ENCODE measurements around the gene ACADSB.

Gene ACADSB

GRCh38 chr10:123008355-123009104 is at the start of gene ACADSB, which contains the start of gene IKZF5:
ACADSB (plus strand) TSS chr10:123009006; CDS start chr10:123009030, 24 bp downstream.
IKZF5 (minus strand) TSS chr10:123008795; CDS start chr10:122998625, 10,170 bp downstream.
- peak; percentile 93 for DNase-seq (ENCODE audit: low read depth, low spot score)

- DNase-seq (ENCODE audit: low read depth, low spot score): no peak
Observed at GRCh38 chr10:122962405-122962804, 46.4 kb upstream of the ACADSB start.

GRCh38 chr10:122966879-122967278 is 41.9 kb upstream of the ACADSB start:
- no peak for DNase-seq (ENCODE audit: low read depth, low spot score)

DNA sequence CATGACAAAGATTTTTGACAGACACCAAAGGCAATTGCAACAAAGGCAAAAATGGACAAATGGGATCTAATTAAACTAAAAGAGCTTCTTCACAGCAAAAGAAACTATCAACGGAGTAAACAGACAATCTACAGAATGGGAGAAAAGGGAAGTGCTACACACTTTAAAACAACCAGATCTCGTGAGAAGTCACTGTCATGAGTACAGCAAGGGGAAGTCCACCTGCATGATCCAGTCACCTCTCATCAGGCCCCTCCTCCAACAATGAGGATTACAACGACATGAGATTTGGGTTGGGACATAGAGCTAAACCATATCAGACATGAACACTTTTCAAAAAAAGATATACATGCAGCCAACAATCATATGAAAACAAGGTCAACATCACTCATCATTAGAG is 40.1 kb upstream of the ACADSB start:
- DNase-seq (ENCODE audit: low read depth, low spot score): no peak

GRCh38 chr10:122974023-122974422 is 34.8 kb upstream of the ACADSB start:
- DNase-seq (ENCODE audit: low read depth, low spot score): no peak

- DNase-seq (ENCODE audit: low read depth, low spot score): no peak
Observed at GRCh38 chr10:122974543-122975064, 34.2 kb upstream of the ACADSB start.

DNA sequence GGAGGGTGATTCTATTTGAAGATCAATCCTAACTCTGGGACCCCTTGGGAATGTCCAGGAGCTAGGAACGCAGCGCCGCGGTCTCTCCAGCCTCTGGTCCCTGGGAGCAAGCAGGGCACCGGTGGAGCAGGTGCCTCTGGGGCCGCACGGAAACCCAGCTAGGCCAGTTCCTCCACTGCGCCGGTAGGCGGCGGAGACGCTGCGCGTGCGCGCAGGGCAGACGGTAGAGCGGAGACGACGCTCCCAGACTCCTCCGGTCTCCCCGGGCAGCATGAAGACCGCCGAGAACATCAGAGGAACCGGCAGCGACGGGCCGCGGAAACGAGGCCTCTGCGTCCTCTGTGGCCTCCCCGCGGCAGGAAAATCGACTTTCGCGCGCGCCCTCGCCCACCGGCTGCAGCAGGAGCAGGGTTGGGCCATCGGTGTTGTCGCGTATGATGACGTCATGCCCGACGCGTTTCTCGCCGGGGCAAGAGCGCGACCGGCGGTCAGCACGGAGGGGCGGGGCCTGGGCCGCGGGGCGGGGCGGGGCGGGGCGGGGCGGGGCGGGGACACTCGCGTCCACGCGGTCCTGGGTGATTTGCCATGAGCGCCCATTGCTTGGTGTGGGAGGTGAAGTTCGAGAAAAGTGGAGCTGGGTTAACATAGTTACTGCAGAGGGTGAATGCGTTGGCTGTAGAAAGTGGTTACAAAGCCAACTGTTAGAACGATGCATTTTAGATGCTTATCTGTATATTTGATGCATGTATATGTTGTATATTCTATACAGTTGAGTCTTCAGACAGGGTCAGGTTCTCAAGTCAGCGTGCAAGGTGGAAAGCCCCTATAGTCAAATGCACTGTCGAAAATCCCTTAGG is 28.4 kb upstream of the ACADSB start, which contains the start of gene PSTK:
PSTK (plus strand) TSS at position 193 of the 857 bp plus-strand sequence; CDS start at position 272, 79 bp downstream.
- peak; percentile 96 for DNase-seq (ENCODE audit: low read depth, low spot score)

GRCh38 chr10:122981066-122981464 is 27.7 kb upstream of the ACADSB start:
- peak; percentile 16 for DNase-seq (ENCODE audit: low read depth, low spot score)

- no peak for DNase-seq (ENCODE audit: low read depth, low spot score)
Observed at GRCh38 chr10:122983898-122984297, 24.9 kb upstream of the ACADSB start.

DNA sequence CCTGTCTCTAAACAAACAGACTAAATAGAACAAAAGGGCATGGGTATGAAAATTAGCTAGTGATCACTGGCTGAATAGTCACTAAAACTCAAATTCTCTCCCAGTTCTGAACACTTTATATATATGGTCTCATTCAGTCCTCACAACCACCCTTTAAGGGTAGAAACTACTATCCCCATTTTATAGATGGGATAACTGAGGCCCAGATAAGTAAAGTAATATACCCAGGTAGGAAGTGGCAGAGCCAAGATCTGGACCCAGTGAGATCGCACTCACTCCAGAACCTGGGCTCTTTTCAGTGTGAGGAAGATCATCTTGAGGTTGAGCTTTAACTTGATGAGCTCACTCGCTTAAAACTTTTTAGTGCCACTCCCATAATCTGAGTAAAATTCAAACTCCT is 24.1 kb upstream of the ACADSB start:
- DNase-seq (ENCODE audit: low read depth, low spot score): no peak

DNA sequence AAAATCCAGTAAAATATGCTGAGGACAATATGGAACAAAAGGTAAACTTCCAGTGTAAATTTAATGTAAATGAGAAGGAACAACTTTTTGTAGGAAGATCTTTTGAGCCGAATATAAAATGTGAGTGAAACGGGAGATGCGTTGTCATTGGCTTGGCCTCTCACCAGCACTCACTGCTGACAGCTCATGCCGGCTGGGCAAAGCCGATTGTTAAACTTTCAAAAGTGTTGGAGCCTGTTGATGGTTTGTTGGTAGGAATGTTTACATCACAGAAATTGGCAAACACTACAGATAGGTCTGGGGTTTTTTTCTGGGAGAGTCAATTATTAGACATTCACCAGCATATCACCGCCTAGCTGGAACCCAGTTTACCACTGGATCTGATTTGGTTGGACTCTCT is 22.5 kb upstream of the ACADSB start:
- no peak for DNase-seq (ENCODE audit: low read depth, low spot score)

- no peak for DNase-seq (ENCODE audit: low read depth, low spot score)
Observed at GRCh38 chr10:122988501-122988900, 20.3 kb upstream of the ACADSB start.

- DNase-seq (ENCODE audit: low read depth, low spot score): no peak
Observed at GRCh38 chr10:122990278-122990677, 18.5 kb upstream of the ACADSB start.

- DNase-seq (ENCODE audit: low read depth, low spot score): no peak
Observed at GRCh38 chr10:122992031-122992585, 16.7 kb upstream of the ACADSB start.

DNA sequence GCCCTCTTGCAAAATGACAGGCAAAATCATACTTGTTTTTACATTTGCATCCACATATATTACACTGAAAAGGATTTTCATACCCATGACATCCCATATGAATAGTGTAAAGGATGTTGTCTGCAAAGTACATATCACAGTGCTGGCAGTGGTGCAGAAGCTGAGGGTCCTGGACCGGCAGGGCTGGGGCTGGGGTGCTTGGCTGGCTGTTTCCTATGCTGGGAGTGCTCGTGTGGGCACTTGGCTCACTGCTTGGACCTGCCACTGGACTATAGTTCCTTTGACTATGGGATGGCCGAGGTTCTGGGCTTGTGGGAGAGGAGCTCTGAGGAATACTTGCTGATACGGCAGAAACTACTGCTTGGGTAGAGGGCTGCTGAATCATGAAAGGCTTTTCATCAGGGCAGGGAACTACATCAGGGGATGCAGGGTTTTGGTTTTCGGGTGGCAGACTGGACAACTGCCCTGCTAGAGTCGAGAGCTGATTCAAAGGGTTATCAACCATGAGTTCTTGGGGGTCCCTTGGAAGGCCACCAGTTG is 14.9 kb upstream of the ACADSB start:
- DNase-seq (ENCODE audit: low read depth, low spot score): no peak

DNA sequence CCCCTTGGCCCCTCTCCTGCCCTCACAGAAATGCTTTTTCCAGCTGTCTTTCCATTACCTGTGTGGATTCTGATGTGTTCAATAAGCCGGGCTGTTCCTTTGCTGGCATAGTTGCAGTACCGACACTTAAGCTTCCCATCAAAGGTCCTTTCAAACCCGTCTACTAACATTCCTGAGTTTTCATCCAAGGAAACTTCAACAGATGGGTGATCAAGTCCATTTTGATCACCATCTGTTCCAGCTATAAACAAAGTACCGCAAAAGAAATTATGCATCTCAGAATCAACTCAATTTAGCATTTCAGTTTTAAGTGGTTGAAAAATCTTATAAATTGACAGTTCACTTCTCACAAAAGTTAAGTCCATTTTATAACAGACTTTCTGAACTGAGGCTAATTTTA is 12.9 kb upstream of the ACADSB start:
- DNase-seq (ENCODE audit: low read depth, low spot score): no peak

GRCh38 chr10:122997864-122998263 is 10.9 kb upstream of the ACADSB start:
- no peak for DNase-seq (ENCODE audit: low read depth, low spot score)

- DNase-seq (ENCODE audit: low read depth, low spot score): no peak
Observed at GRCh38 chr10:122998360-122998917, 10.4 kb upstream of the ACADSB start.

DNA sequence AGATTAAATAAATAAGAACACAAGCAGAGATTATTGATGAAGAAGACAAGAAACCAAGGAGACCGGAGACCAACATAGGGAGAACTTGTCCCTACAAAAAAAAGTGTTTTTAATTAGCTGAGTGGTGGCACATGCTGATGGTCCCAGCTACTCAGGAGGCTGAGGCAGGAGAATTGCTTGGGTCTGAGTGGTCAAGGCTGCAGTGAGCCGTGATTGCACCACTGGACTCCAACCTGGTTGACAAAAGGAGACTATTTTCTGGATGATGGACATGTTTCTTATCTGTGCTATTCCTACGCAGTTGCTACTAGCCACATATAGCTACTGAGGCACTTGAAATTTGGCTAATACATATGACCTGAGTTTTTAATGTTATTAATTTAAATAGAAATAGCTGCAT is 9.9 kb upstream of the ACADSB start:
- DNase-seq (ENCODE audit: low read depth, low spot score): no peak

DNA sequence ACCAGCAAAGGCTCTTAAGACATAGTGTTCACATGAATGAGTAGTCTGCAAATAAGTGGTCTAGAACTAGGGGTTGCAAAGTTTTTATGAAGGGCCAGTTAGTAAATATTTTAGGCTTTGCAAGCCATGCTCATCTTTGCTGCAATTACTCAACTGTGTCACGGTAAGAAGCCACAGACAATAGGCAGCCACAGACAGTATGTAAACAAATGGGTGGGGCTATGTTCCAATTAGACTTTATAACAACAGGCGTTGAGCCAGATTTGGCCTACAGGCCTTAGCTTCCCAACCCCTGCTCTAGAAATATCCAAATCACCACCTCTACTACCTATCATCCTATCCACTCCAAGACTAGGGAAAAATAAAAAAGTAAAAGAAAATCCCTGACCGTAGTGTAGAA is 9.5 kb upstream of the ACADSB start:
- no peak for DNase-seq (ENCODE audit: low read depth, low spot score)

DNA sequence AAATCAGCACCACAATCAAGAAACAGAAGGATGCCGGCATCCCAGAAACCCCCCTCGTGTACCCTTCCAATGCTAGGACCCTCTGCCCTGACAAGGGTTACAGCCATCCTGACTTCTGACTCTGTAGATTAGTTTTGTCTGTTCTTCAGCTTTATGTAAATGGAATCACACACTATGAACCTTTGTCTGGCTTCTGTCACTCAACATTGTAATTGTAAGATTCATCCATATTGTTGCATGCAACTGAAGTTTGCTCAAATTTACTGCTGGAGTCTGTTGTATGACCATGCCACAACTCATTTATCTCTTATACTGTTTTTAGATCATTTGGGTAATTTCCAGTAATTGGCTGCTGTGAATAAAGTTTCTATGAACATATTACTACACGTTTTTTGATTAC is 8.7 kb upstream of the ACADSB start:
- DNase-seq (ENCODE audit: low read depth, low spot score): no peak
